Activated naive CD4-positive, alpha-beta T cell treated with anti-CD3 and anti-CD28 coated beads for 36 hours (primary cell): Measurements from ENCODE around the gene PMPCB. TPM values are rescaled to one million over a fixed set of nuclear protein-coding genes. Genes with fewer than 3 reads are reported as not detected.
A peak's percentile ranks its signal among the peaks of the same experiment; 100 is the strongest.

Experiments
- CTCF ChIA-PET: fragments of 350-600 bp; sonication (Branson Sonifier 250); formaldehyde crosslinking; loops from one replicate; lab custom pipeline; 2021; ENCODE audit warnings: antibody characterized with exemption; lab: Charles Lee
- DNase-seq: peaks from one replicate; pipeline ENCODE4 v3.0.0-alpha.2; 2020
- H3K27ac Mint-ChIP-seq: one replicate; pipeline ENCODE4 v1.8.0; 2021; ENCODE audit warnings: mild to moderate bottlenecking, mixed read lengths
- H3K27me3 Mint-ChIP-seq: one replicate; pipeline ENCODE4 v1.8.0; 2021; ENCODE audit warnings: low read depth, mixed read lengths
- H3K36me3 Mint-ChIP-seq: one replicate; pipeline ENCODE4 v1.8.0; 2021; ENCODE audit warnings: low read depth, mixed read lengths
- H3K4me1 Mint-ChIP-seq: one replicate; pipeline ENCODE4 v1.8.0; 2021; ENCODE audit warnings: low read depth, mixed read lengths
- H3K4me3 Mint-ChIP-seq: one replicate; pipeline ENCODE4 v1.8.0; 2021; ENCODE audit warnings: mild to moderate bottlenecking, moderate library complexity, mixed read lengths
- H3K9me3 Mint-ChIP-seq: one replicate; pipeline ENCODE4 v1.8.0; 2021; ENCODE audit warnings: mixed read lengths
- intact Hi-C: fragments of 100-400 bp; cut with micrococcal nuclease; formaldehyde crosslinking; loops from one replicate; pipeline ENCODE4 v1.15.1; 2023
- total RNA-seq, 2 experiments: library from RNA; stranded (reverse); gene quantifications; one replicate each; pipeline ENCODE4 v1.2.3, GENCODE V29; 2021

PMPCB gene
- total RNA-seq, 2 experiments from 2014 or later = 83.9 to 90.1 TPM

GRCh38 chr7:103341466-103341865 is 44.2 kb downstream of the PMPCB start:
- Mint-ChIP-seq H3K27ac (peak overlapping the region; percentile 68), H3K4me3 (no peak overlapping the region), H3K27me3 (no peaks in the 10 kb centered on the region), H3K36me3 (peaks cover 46% of the 10 kb centered on the region), H3K9me3 (no peaks in the 10 kb centered on the region), H3K4me1 (peaks cover 46% of the 10 kb centered on the region)
- CTCF ChIA-PET = interaction anchor here (0.7 kb wide), 1 partner anchor 46 kb away, joined by 3 read pairs; no protein-coding TSS in a partner anchor
- intact Hi-C loops = loop anchor here (5.0 to 10.0 kb wide), 3 partner anchors 66 to 907 kb away; partner anchors contain the start of genes ORAI2 and ORC5
- no peak for DNase-seq

DNA sequence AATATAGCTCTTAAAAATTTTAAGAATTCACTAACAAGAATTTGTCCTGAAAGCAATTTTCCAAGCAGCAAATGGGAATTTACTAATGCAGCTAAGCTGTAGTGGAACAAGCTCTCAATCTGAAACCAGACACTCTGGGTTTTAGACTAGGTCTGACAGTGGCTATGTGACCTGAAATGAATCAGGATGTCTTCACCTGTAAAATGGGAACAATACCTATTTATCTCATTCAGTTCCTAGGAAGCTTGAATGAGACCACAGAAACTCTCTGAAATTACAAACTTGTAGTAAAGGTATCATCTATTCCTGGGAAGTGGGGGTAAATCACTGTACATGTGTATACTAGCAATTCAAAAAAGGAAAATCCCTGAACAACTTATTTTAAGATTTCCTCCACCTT is 46.1 kb downstream of the PMPCB start:
- peak overlapping the region; percentile 98 for H3K27ac Mint-ChIP-seq
- H3K27me3 Mint-ChIP-seq = no peaks in the 10 kb centered on the region
- peak overlapping the region; percentile 99 for H3K4me3 Mint-ChIP-seq
- DNase-seq = no peak
- no peaks in the 10 kb centered on the region for H3K9me3 Mint-ChIP-seq
- H3K36me3 Mint-ChIP-seq = peaks cover 41% of the 10 kb centered on the region
- intact Hi-C loops = loop anchor here (5.0 to 10.0 kb wide), 3 partner anchors 64 to 909 kb away; partner anchors contain the start of genes ORAI2 and ORC5
- peaks cover 54% of the 10 kb centered on the region for H3K4me1 Mint-ChIP-seq
- CTCF ChIA-PET = interaction anchor here (0.7 kb wide), 1 partner anchor 10 kb away, joined by 4 read pairs; no protein-coding TSS in a partner anchor

DNA sequence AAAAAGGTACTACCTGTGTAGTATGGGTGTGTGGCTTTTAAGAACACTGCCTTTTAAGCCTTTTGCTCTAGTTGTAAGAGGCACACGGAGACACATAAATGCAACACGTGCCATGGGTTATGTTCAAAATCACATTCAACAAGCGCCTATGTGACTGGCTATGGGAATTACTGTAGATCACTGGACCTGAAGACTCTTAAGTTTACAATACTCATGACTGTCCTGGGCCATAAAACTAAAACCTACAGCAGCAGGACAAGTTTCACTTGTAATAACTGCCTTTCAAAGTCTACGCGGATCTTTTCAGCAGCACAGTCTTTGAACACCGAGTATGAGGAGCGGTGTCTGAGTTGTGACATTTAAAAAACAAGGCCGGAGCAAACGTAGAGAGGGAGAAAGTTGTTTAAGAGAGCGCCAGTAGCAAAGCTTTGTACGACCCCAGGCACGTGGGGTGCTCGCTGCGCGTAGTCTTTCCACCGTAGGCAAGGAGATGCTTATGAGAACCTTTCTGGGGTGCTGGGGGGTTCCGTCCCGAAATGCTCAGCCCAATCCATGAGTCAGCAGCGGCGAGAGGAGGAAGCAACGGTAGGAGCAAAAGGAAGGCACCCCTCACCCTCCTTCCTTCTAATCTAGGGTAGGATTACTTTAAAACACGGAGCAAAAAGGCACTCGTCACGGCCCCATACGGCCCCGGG is 46.7 kb downstream of the PMPCB start:
- H3K4me1 Mint-ChIP-seq = peaks cover 56% of the 10 kb centered on the region
- H3K27ac Mint-ChIP-seq = peak overlapping the region; percentile 98
- intact Hi-C loops = loop anchor here (1.0 to 10.0 kb wide), 8 partner anchors 19 to 909 kb away; partner anchors contain the start of genes FAM185A, FBXL13, NAPEPLD and ORAI2
- peak; percentile 51 for DNase-seq
- no peaks in the 10 kb centered on the region for H3K9me3 Mint-ChIP-seq
- H3K4me3 Mint-ChIP-seq = peak overlapping the region; percentile 99
- no peaks in the 10 kb centered on the region for H3K27me3 Mint-ChIP-seq
- peaks cover 43% of the 10 kb centered on the region for H3K36me3 Mint-ChIP-seq
- CTCF ChIA-PET = interaction anchor here (0.7 kb wide), 1 partner anchor 11 kb away, joined by 4 read pairs; no protein-coding TSS in a partner anchor

- H3K9me3 Mint-ChIP-seq = no peaks in the 10 kb centered on the region
- intact Hi-C loops = loop anchor here (1.0 to 10.0 kb wide), 8 partner anchors 19 to 910 kb away; partner anchors contain the start of genes FAM185A, FBXL13, NAPEPLD and ORAI2
- CTCF ChIA-PET = no interaction called here
- H3K36me3 Mint-ChIP-seq = peaks cover 40% of the 10 kb centered on the region
- H3K27ac Mint-ChIP-seq = peak within 1 kb of the TSS; percentile 98
- peak; percentile 90 for DNase-seq
- H3K4me1 Mint-ChIP-seq = peaks cover 57% of the 10 kb centered on the region
- no peaks in the 10 kb centered on the region for H3K27me3 Mint-ChIP-seq
- peak within 1 kb of the TSS; percentile 99 for H3K4me3 Mint-ChIP-seq
Measured at GRCh38 chr7:103344453-103345149, 47.4 kb downstream of the PMPCB start, which contains the start of gene DNAJC2. Gene DNAJC2, minus strand, starts transcription at chr7:103344767. Its CDS starts 145 bp downstream, at chr7:103344622.

DNA sequence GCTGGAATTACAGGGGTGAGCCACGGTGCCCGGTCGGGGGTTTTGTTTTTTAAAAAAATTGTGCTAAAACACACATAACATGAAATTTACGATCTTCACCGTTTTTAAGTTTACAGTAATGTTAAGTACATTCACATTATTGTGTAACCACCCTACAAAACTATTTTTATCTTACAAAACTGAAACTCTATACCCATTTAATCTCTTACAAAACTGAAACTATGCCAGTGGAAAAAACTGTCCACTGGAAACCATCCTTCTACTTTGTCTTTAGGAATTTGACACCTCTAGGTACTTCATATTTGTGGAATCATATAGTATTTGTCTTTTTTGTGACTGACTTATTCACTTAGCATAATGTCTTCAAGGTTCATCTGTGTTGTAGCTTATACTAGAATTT is 49.2 kb downstream of the PMPCB start:
- H3K27me3 Mint-ChIP-seq = no peaks in the 10 kb centered on the region
- H3K9me3 Mint-ChIP-seq = no peaks in the 10 kb centered on the region
- peaks cover 31% of the 10 kb centered on the region for H3K36me3 Mint-ChIP-seq
- DNase-seq = no peak
- peaks cover 53% of the 10 kb centered on the region for H3K4me1 Mint-ChIP-seq
- peak overlapping the region; percentile 94 for H3K4me3 Mint-ChIP-seq
- H3K27ac Mint-ChIP-seq = peak overlapping the region; percentile 98
- CTCF ChIA-PET = no interaction called here
- intact Hi-C loops = loop anchor here (2.0 to 10.0 kb wide), 4 partner anchors 66 to 1666 kb away; partner anchors contain the start of gene ORAI2

GRCh38 chr7:103347507-103348267 is 50.5 kb downstream of the PMPCB start, which contains the start of gene PSMC2:
Gene PSMC2, plus strand, starts transcription at chr7:103347643. Its CDS starts 69 bp downstream, at chr7:103347712.
- H3K27ac Mint-ChIP-seq = peak within 1 kb of the TSS; percentile 98
- H3K27me3 Mint-ChIP-seq = no peaks in the 10 kb centered on the region
- CTCF ChIA-PET = interaction anchor here (1.0 to 1.1 kb wide), 2 partner anchors 49 to 50 kb away, joined by 3 read pairs; partner anchors contain the start of gene PMPCB
- peaks cover 31% of the 10 kb centered on the region for H3K36me3 Mint-ChIP-seq
- intact Hi-C loops = loop anchor here (2.0 to 10.0 kb wide), 4 partner anchors 67 to 1665 kb away; partner anchors contain the start of gene ORAI2
- H3K9me3 Mint-ChIP-seq = no peaks in the 10 kb centered on the region
- H3K4me1 Mint-ChIP-seq = peaks cover 52% of the 10 kb centered on the region
- DNase-seq = peak; percentile 90
- H3K4me3 Mint-ChIP-seq = peak within 1 kb of the TSS; percentile 94

DNA sequence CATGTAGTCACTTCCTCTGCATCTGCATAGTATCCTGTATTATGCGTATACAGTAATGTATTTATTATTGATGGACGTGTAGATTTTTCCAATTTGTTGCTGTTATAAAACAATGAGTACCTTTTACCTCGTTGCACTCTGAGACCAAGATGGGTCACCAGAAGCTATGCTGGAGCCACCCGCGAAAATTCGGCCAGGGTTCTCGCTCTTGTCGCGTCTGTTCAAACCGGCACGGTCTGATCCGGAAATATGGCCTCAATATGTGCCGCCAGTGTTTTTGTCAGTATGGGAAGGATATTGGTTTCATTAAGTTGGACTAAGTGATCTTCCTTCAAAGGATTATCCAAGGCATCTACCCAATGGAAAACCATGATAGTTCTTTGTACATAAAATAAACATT is 51.2 kb downstream of the PMPCB start:
- CTCF ChIA-PET = interaction anchor here (1.0 kb wide), 1 partner anchor 50 kb away, joined by 3 read pairs; no protein-coding TSS in a partner anchor

DNA sequence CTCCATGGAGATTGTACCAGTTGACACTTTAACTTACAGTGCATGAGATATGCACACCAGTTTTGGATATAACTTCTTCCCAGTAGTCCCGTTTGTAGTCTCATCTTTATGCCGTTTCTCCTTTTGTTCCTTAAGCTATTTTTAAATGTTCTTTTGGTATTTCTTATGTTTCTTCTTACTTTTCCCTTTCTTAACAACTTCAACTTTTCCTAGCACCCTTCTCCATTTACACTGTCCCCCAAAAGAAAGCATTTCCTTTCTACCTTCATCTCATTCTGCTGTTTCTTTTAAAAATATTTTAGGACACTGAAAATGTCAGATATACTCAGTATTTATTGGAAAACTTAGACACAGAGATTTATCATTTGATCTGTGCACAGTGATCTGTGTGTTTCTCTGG is 51.7 kb downstream of the PMPCB start:
- H3K9me3 Mint-ChIP-seq = no peaks in the 10 kb centered on the region
- intact Hi-C loops = loop anchor here (10.0 kb wide), 1 partner anchor 914 kb away; the partner anchor contains the start of gene ORAI2
- peak overlapping the region; percentile 0 for H3K27ac Mint-ChIP-seq
- H3K36me3 Mint-ChIP-seq = peaks cover 29% of the 10 kb centered on the region
- H3K27me3 Mint-ChIP-seq = no peaks in the 10 kb centered on the region
- no peak for DNase-seq
- CTCF ChIA-PET = no interaction called here
- H3K4me3 Mint-ChIP-seq = peak overlapping the region; percentile 94
- peaks cover 53% of the 10 kb centered on the region for H3K4me1 Mint-ChIP-seq

More for the DNA sequence above, 51.2 kb downstream of the PMPCB start:
- H3K27me3 Mint-ChIP-seq = no peaks in the 10 kb centered on the region
- peak overlapping the region; percentile 94 for H3K4me3 Mint-ChIP-seq
- peak overlapping the region; percentile 57 for H3K27ac Mint-ChIP-seq
- DNase-seq = peak; percentile 16
- H3K36me3 Mint-ChIP-seq = peaks cover 32% of the 10 kb centered on the region
- no peaks in the 10 kb centered on the region for H3K9me3 Mint-ChIP-seq
- intact Hi-C loops = loop anchor here (10.0 kb wide), 1 partner anchor 914 kb away; the partner anchor contains the start of gene ORAI2
- peaks cover 55% of the 10 kb centered on the region for H3K4me1 Mint-ChIP-seq

- H3K4me3 Mint-ChIP-seq = peak overlapping the region; percentile 94
- CTCF ChIA-PET = no interaction called here
- H3K27ac Mint-ChIP-seq = peak overlapping the region; percentile 67
- H3K27me3 Mint-ChIP-seq = no peaks in the 10 kb centered on the region
- no peak for DNase-seq
- intact Hi-C loops = loop anchor here (10.0 kb wide), 1 partner anchor 915 kb away; the partner anchor contains the start of gene ORAI2
- peaks cover 53% of the 10 kb centered on the region for H3K4me1 Mint-ChIP-seq
- H3K36me3 Mint-ChIP-seq = peaks cover 27% of the 10 kb centered on the region
- no peaks in the 10 kb centered on the region for H3K9me3 Mint-ChIP-seq
Measured at GRCh38 chr7:103349805-103350204, 52.6 kb downstream of the PMPCB start.
